Stomach (tissue), 4 donors: ENCODE data around the gene GNL3.

ENCODE experiments used
- CTCF ChIP-seq, 7 experiments: fragments of 450-650 bp in 4 of 7; fragments of 200-600 bp in 3 of 7; sonication (generic) in 3 of 7; IDR thresholded peaks; one replicate each; pipeline ENCODE4 v1.5.1; 2016 to 2019; ENCODE audit warnings: antibody characterized with exemption in 7 of 7, control low read depth in 2 of 7, mild to moderate bottlenecking in 1 of 7
- EP300 ChIP-seq: sonication (generic); formaldehyde crosslinking; IDR thresholded peaks from one replicate; pipeline ENCODE4 v1.6.1; 2017; ENCODE audit warnings: antibody characterized with exemption
- POLR2A ChIP-seq, 4 donors: fragments of 450-650 bp; IDR thresholded peaks; one replicate each; pipeline ENCODE4 v1.6.1; 2016; ENCODE audit warnings: antibody characterized with exemption in 4 of 4, control low read depth in 2 of 4, mild to moderate bottlenecking in 1 of 4, moderate library complexity in 1 of 4

- TF ChIP-seq CTCF (IDR thresholded peaks at IDR 0.05) (no peak), POLR2A (IDR thresholded peaks at IDR 0.05) (no peak), EP300 (no peak)
These were observed 2.4 kb downstream of the GNL3 start for GRCh38 chr3:52688266-52688665.
